WTC11 (cell line): ENCODE measurements around the gene MT1H.

Source experiments
- CTCF ChIP-seq: fragments of 200-600 bp; IDR thresholded peaks from 2 replicates; pipeline ENCODE4 v1.8.0; 2022; ENCODE audit warnings: antibody characterized with exemption
- E2F5 ChIP-seq: sonication (generic); formaldehyde crosslinking; IDR thresholded peaks from 2 replicates; pipeline ENCODE4 v1.8.1; 2022; ENCODE audit warnings: mild to moderate bottlenecking, moderate library complexity, missing genetic modification reagents
- ETV6 ChIP-seq: sonication (generic); formaldehyde crosslinking; IDR thresholded peaks from 2 replicates; pipeline ENCODE4 v1.8.1; 2022; ENCODE audit warnings: mild to moderate bottlenecking, missing genetic modification reagents
- FOXJ3 ChIP-seq: sonication (generic); formaldehyde crosslinking; IDR thresholded peaks from 2 replicates; pipeline ENCODE4 v1.9.0; 2021; ENCODE audit warnings: missing genetic modification reagents, mild to moderate bottlenecking, borderline replicate concordance
- JUN ChIP-seq: sonication (generic); formaldehyde crosslinking; IDR thresholded peaks from 2 replicates; pipeline ENCODE4 v1.8.0; 2023; ENCODE audit warnings: mild to moderate bottlenecking, missing genetic modification reagents
- TEAD1 ChIP-seq: sonication (generic); formaldehyde crosslinking; IDR thresholded peaks from 2 replicates; pipeline ENCODE4 v1.8.0; 2022; ENCODE audit warnings: mild to moderate bottlenecking, missing genetic modification reagents
- TEAD4 ChIP-seq: sonication (generic); formaldehyde crosslinking; IDR thresholded peaks from 2 replicates; pipeline ENCODE4 v1.8.0; 2022; ENCODE audit warnings: mild to moderate bottlenecking, missing genetic modification reagents
- ZNF121 ChIP-seq: sonication (generic); formaldehyde crosslinking; IDR thresholded peaks from 2 replicates; pipeline ENCODE4 v1.8.0; 2023; ENCODE audit warnings: missing genetic modification reagents
- TF ChIP-seq, protein P1 (sequence below): sonication (generic); formaldehyde crosslinking; IDR thresholded peaks from 2 replicates; pipeline ENCODE4 v1.8.1; 2022; ENCODE audit warnings: low read depth, missing genetic modification reagents, borderline replicate concordance
- TF ChIP-seq, protein P2 (sequence below): sonication (generic); formaldehyde crosslinking; IDR thresholded peaks from 2 replicates; pipeline ENCODE4 v1.8.0; 2022; ENCODE audit warnings: mild to moderate bottlenecking, missing genetic modification reagents
- TF ChIP-seq, protein P3 (sequence below): sonication (generic); formaldehyde crosslinking; IDR thresholded peaks from 2 replicates; pipeline ENCODE4 v1.8.1; 2022; ENCODE audit warnings: low read depth, mild to moderate bottlenecking, moderate library complexity, missing genetic modification reagents, borderline replicate concordance
- TF ChIP-seq, protein P4 (sequence below): fragments of 250-450 bp; sonication (Bioruptor Pico); IDR thresholded peaks from 2 replicates; pipeline ENCODE4 v1.9.0; 2021; ENCODE audit warnings: mild to moderate bottlenecking, borderline replicate concordance

- TF ChIP-seq ETV6 (CRISPR knock-in tag), result no peak
- TF ChIP-seq, protein P1, sequence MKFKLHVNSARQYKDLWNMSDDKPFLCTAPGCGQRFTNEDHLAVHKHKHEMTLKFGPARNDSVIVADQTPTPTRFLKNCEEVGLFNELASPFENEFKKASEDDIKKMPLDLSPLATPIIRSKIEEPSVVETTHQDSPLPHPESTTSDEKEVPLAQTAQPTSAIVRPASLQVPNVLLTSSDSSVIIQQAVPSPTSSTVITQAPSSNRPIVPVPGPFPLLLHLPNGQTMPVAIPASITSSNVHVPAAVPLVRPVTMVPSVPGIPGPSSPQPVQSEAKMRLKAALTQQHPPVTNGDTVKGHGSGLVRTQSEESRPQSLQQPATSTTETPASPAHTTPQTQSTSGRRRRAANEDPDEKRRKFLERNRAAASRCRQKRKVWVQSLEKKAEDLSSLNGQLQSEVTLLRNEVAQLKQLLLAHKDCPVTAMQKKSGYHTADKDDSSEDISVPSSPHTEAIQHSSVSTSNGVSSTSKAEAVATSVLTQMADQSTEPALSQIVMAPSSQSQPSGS (CRISPR knock-in tag), result no peak
- TF ChIP-seq CTCF, result no peak
- TF ChIP-seq, protein P2, sequence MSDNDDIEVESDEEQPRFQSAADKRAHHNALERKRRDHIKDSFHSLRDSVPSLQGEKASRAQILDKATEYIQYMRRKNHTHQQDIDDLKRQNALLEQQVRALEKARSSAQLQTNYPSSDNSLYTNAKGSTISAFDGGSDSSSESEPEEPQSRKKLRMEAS (CRISPR knock-in tag), result no peak
- no peak for TF ChIP-seq ZNF121 (CRISPR knock-in tag)
- TF ChIP-seq TEAD4 (CRISPR knock-in tag), result no peak
- TF ChIP-seq JUN (CRISPR knock-in tag), result no peak
- TF ChIP-seq TEAD1 (CRISPR knock-in tag), result no peak
- TF ChIP-seq E2F5 (CRISPR knock-in tag), result no peak
- TF ChIP-seq, protein P3, sequence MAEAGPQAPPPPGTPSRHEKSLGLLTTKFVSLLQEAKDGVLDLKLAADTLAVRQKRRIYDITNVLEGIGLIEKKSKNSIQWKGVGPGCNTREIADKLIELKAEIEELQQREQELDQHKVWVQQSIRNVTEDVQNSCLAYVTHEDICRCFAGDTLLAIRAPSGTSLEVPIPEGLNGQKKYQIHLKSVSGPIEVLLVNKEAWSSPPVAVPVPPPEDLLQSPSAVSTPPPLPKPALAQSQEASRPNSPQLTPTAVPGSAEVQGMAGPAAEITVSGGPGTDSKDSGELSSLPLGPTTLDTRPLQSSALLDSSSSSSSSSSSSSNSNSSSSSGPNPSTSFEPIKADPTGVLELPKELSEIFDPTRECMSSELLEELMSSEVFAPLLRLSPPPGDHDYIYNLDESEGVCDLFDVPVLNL (CRISPR knock-in tag), result no peak
- no peak for TF ChIP-seq FOXJ3 (CRISPR knock-in tag)
- TF ChIP-seq, protein P4, sequence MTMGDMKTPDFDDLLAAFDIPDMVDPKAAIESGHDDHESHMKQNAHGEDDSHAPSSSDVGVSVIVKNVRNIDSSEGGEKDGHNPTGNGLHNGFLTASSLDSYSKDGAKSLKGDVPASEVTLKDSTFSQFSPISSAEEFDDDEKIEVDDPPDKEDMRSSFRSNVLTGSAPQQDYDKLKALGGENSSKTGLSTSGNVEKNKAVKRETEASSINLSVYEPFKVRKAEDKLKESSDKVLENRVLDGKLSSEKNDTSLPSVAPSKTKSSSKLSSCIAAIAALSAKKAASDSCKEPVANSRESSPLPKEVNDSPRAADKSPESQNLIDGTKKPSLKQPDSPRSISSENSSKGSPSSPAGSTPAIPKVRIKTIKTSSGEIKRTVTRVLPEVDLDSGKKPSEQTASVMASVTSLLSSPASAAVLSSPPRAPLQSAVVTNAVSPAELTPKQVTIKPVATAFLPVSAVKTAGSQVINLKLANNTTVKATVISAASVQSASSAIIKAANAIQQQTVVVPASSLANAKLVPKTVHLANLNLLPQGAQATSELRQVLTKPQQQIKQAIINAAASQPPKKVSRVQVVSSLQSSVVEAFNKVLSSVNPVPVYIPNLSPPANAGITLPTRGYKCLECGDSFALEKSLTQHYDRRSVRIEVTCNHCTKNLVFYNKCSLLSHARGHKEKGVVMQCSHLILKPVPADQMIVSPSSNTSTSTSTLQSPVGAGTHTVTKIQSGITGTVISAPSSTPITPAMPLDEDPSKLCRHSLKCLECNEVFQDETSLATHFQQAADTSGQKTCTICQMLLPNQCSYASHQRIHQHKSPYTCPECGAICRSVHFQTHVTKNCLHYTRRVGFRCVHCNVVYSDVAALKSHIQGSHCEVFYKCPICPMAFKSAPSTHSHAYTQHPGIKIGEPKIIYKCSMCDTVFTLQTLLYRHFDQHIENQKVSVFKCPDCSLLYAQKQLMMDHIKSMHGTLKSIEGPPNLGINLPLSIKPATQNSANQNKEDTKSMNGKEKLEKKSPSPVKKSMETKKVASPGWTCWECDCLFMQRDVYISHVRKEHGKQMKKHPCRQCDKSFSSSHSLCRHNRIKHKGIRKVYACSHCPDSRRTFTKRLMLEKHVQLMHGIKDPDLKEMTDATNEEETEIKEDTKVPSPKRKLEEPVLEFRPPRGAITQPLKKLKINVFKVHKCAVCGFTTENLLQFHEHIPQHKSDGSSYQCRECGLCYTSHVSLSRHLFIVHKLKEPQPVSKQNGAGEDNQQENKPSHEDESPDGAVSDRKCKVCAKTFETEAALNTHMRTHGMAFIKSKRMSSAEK (CRISPR knock-in tag), result no peak
Measured at GRCh38 chr16:56701534-56701933, 31.9 kb downstream of the MT1H start.
